ENCODE measurements around the gene RABL3.

DNA sequence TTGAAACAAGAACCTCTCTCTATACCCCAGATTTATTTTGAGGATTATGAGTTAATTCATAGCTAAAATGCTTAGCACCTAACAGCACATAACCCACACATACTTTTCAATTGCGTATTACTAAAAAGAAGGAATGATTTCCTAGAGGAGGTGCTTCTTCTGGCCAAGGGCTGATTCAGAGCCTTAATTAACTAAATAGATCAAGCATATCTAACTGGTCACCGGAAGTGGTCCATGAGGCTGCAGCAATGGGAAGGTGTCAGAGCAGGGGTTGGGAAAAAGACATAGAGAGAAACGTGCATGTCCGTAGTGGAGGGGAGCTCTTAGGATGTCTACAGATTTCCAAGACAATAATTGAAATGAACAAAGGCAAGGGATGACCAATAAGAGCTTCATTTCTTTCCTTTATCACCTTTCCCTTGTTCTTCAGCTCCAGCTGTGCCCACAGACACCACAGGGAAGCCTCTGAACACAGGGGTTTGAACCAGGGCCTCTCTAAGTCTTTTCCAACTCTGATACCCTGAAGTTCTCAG, 60.7 kb downstream of the RABL3 start:
- TF ChIP-seq, protein P1, sequence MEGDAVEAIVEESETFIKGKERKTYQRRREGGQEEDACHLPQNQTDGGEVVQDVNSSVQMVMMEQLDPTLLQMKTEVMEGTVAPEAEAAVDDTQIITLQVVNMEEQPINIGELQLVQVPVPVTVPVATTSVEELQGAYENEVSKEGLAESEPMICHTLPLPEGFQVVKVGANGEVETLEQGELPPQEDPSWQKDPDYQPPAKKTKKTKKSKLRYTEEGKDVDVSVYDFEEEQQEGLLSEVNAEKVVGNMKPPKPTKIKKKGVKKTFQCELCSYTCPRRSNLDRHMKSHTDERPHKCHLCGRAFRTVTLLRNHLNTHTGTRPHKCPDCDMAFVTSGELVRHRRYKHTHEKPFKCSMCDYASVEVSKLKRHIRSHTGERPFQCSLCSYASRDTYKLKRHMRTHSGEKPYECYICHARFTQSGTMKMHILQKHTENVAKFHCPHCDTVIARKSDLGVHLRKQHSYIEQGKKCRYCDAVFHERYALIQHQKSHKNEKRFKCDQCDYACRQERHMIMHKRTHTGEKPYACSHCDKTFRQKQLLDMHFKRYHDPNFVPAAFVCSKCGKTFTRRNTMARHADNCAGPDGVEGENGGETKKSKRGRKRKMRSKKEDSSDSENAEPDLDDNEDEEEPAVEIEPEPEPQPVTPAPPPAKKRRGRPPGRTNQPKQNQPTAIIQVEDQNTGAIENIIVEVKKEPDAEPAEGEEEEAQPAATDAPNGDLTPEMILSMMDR (IDR thresholded peaks at IDR 0.05): no peak
- no peak for TF ChIP-seq POLR2A (IDR thresholded peaks at IDR 0.05)

Data from uterus (tissue), 2 donors.